H1 (cell line): ENCODE data around the gene KRTAP19-5. TPM values are rescaled to one million over a fixed set of nuclear protein-coding genes. Genes with fewer than 3 reads are reported as not detected.

Experiments
- CTCF ChIA-PET: fragments of 300-600 bp; sonication (Branson Sonifier 250); formaldehyde crosslinking; loops from one replicate; lab custom pipeline; 2021; ENCODE audit not compliant: partially characterized antibody; lab: Charles Lee
- POLR2A ChIA-PET: fragments of 300-600 bp; sonication (Branson Sonifier 250); formaldehyde crosslinking; loops from one replicate; lab custom pipeline; 2021; ENCODE audit warnings: inconsistent platforms; ENCODE audit not compliant: partially characterized antibody; lab: Charles Lee
- DNase-seq, 2 experiments: peaks; one replicate each; pipeline versions ENCODE4 v3.0.0 to v3.0.0-alpha.2; 2010 to 2022; ENCODE audit warnings: low spot score in 2 of 2, low read depth in 1 of 2, mixed read lengths in 1 of 2
- FAIRE-seq: peaks from 2 replicates; lab custom pipeline; 2011; peaks lifted over from hg19 to GRCh38; lab: Jason Lieb, UNC
- H2AFZ ChIP-seq: 2 replicates; pipeline ENCODE4 v1.8.1; 2012; ENCODE audit warnings: low read length, inconsistent platforms
- H2AK5ac ChIP-seq: 2 replicates; pipeline ENCODE4 v1.6.1; 2013; ENCODE audit warnings: low read depth, low read length
- H2BK120ac ChIP-seq: replicated peaks from 2 replicates; pipeline ENCODE3; 2013; ENCODE audit warnings: low read depth, low read length, inconsistent platforms
- H2BK12ac ChIP-seq: 2 replicates; pipeline ENCODE4 v1.6.1; 2013; ENCODE audit warnings: low read depth, low read length
- H2BK15ac ChIP-seq: 2 replicates; pipeline ENCODE4 v1.6.1; 2013; ENCODE audit warnings: low read length
- H2BK20ac ChIP-seq: 2 replicates; pipeline ENCODE4 v1.6.1; 2013; ENCODE audit warnings: low read length
- H2BK5ac ChIP-seq: 2 replicates; pipeline ENCODE4 v1.6.1; 2013; ENCODE audit warnings: low read depth, low read length
- H3K14ac ChIP-seq: 2 replicates; pipeline ENCODE4 v1.6.1; 2013; ENCODE audit warnings: inconsistent platforms; ENCODE audit not compliant: insufficient read length
- H3K18ac ChIP-seq: 2 replicates; pipeline ENCODE4 v1.6.1; 2013; ENCODE audit warnings: low read length; ENCODE audit errors: extremely low read depth
- H3K23ac ChIP-seq: 2 replicates; pipeline ENCODE4 v1.6.1; 2013; ENCODE audit warnings: inconsistent platforms; ENCODE audit not compliant: insufficient read length
- H3K23me2 ChIP-seq: 2 replicates; pipeline ENCODE4 v1.6.1; 2013; ENCODE audit warnings: low read depth, low read length
- H3K27ac ChIP-seq: 2 replicates; pipeline ENCODE4 v1.6.1; 2011; ENCODE audit warnings: low read depth, low read length, inconsistent platforms
- H3K27me3 ChIP-seq, 4 experiments: replicated peaks in 1 of 4; 1 replicate in 1 of 4; 2 replicates in 3 of 4; pipeline versions ENCODE4 v1.6.1 to v1.8.1; 2011 to 2013; ENCODE audit warnings: low read length in 3 of 4, mild to moderate bottlenecking in 3 of 4, inconsistent platforms in 2 of 4, mixed read lengths in 2 of 4, moderate library complexity in 1 of 4; ENCODE audit not compliant: control insufficient read depth in 3 of 4, insufficient read depth in 3 of 4; ENCODE audit errors: extremely low read depth in 1 of 4
- H3K36me3 ChIP-seq, 4 experiments: 2 replicates each; pipeline versions ENCODE4 v1.6.1 to v1.8.1; 2011 to 2013; ENCODE audit warnings: mild to moderate bottlenecking in 4 of 4, low read length in 3 of 4, moderate library complexity in 2 of 4, control low read depth in 1 of 4, inconsistent platforms in 1 of 4; ENCODE audit not compliant: insufficient read depth in 4 of 4, control insufficient read depth in 2 of 4
- H3K4ac ChIP-seq: replicated peaks from 2 replicates; pipeline ENCODE3; 2013; ENCODE audit warnings: low read length, low read depth, mixed read lengths, inconsistent platforms; ENCODE audit not compliant: insufficient read length
- H3K4me1 ChIP-seq, 4 experiments: replicated peaks in 1 of 4; 1 replicate in 1 of 4; 2 replicates in 3 of 4; pipeline versions ENCODE4 v1.6.1 to v1.8.1; 2011 to 2013; ENCODE audit warnings: low read length in 3 of 4, inconsistent platforms in 2 of 4, mixed read lengths in 1 of 4; ENCODE audit not compliant: insufficient read depth in 4 of 4, control insufficient read depth in 3 of 4
- H3K4me2 ChIP-seq, 2 experiments: 2 replicates each; pipeline versions ENCODE4 v1.6.1 to v1.8.1; 2011 to 2013; ENCODE audit warnings: low read depth in 2 of 2, low read length in 2 of 2, control low read depth in 1 of 2, inconsistent platforms in 1 of 2, mild to moderate bottlenecking in 1 of 2; ENCODE audit not compliant: insufficient read depth in 1 of 2
- H3K4me3 ChIP-seq, 4 experiments: fragments of 200-600, 300-600 bp in 1 of 4; sonication (generic), shearing (Covaris generic), sonication (Bioruptor Twin) in 1 of 4; 2 replicates each; pipeline versions ENCODE4 v1.5.1 to v1.8.1; 2011 to 2016; ENCODE audit warnings: low read length in 4 of 4, low read depth in 3 of 4, control low read depth in 2 of 4, inconsistent platforms in 2 of 4, mild to moderate bottlenecking in 2 of 4, mixed read lengths in 1 of 4, moderate library complexity in 1 of 4; ENCODE audit not compliant: insufficient read depth in 2 of 4; ENCODE audit errors: extremely low read depth in 1 of 4
- H3K56ac ChIP-seq: replicated peaks from 2 replicates; pipeline ENCODE3; 2013; ENCODE audit warnings: low read depth, mild to moderate bottlenecking, mixed read lengths, low read length, inconsistent platforms; ENCODE audit not compliant: insufficient read length
- H3K79me1 ChIP-seq: 2 replicates; pipeline ENCODE4 v1.6.1; 2013; ENCODE audit warnings: low read depth, low read length, control low read depth
- H3K79me2 ChIP-seq, 2 experiments: 2 replicates each; pipeline versions ENCODE4 v1.6.1 to v1.8.1; 2012 to 2013; ENCODE audit warnings: low read length in 2 of 2, mild to moderate bottlenecking in 2 of 2, inconsistent platforms in 1 of 2; ENCODE audit not compliant: insufficient read depth in 2 of 2, control insufficient read depth in 1 of 2
- H3K9ac ChIP-seq, 4 experiments: replicated peaks in 1 of 4; 1 replicate in 1 of 4; 2 replicates in 3 of 4; pipeline versions ENCODE4 v1.6.1 to v1.8.1; 2011 to 2013; ENCODE audit warnings: low read depth in 3 of 4, low read length in 3 of 4, control low read depth in 2 of 4, mild to moderate bottlenecking in 2 of 4, moderate library complexity in 2 of 4, inconsistent platforms in 1 of 4; ENCODE audit errors: extremely low read depth in 1 of 4
- H3K9me3 ChIP-seq, 2 experiments: 2 replicates each; pipeline versions ENCODE4 v1.6.1 to v1.8.1; 2012 to 2013; ENCODE audit warnings: mild to moderate bottlenecking in 2 of 2, moderate library complexity in 2 of 2, control low read depth in 1 of 2, inconsistent platforms in 1 of 2, low read depth in 1 of 2, low read length in 1 of 2, mixed read lengths in 1 of 2; ENCODE audit not compliant: insufficient read depth in 2 of 2
- H4K20me1 ChIP-seq, 2 experiments: replicated peaks in 1 of 2; 2 replicates each; pipeline versions ENCODE3 to v1.8.1; 2011 to 2013; ENCODE audit warnings: inconsistent platforms in 2 of 2, low read length in 2 of 2, mild to moderate bottlenecking in 1 of 2; ENCODE audit not compliant: insufficient read depth in 2 of 2, control insufficient read depth in 1 of 2
- H4K5ac ChIP-seq: 2 replicates; pipeline ENCODE4 v1.6.1; 2013; ENCODE audit warnings: low read length, low read depth, mixed read lengths, inconsistent platforms; ENCODE audit not compliant: insufficient read length
- H4K8ac ChIP-seq: 2 replicates; pipeline ENCODE4 v1.8.0; 2013; ENCODE audit warnings: mild to moderate bottlenecking, moderate library complexity, low read length, inconsistent platforms; ENCODE audit not compliant: insufficient read depth; ENCODE audit errors: extremely low read depth
- H4K91ac ChIP-seq: replicated peaks from 2 replicates; pipeline ENCODE3; 2013; ENCODE audit warnings: low read length, mixed read lengths, inconsistent platforms; ENCODE audit not compliant: insufficient read length
- POLR2A ChIP-seq, 2 experiments: IDR thresholded peaks; 1 replicate in 1 of 2; 2 replicates in 1 of 2; pipeline ENCODE4 v1.6.1; 2011; ENCODE audit warnings: low read depth in 2 of 2, low read length in 2 of 2, mild to moderate bottlenecking in 2 of 2; ENCODE audit errors: control extremely low read depth in 1 of 2
- TAF7 ChIP-seq: optimal IDR thresholded peaks from 2 replicates; pipeline ENCODE3; 2011; ENCODE audit warnings: low read depth, mild to moderate bottlenecking, inconsistent platforms, low read length, moderate library complexity, borderline replicate concordance
- ZNF274 ChIP-seq: IDR thresholded peaks from 2 replicates; pipeline ENCODE4 v1.7.0; 2012; ENCODE audit warnings: low read length, borderline replicate concordance; ENCODE audit errors: extremely low read depth
- WGBS, 2 experiments: shearing (Covaris generic) in 1 of 2; methylation state at CpG; one replicate each; pipeline versions ENCODE4 v1.1.6 to v1.1.7; 2013 to 2015; ENCODE audit warnings: low lambda C conversion rate in 2 of 2, mixed read lengths in 2 of 2, inconsistent platforms in 1 of 2, low coverage in 1 of 2, missing lambda C conversion rate in 1 of 2; ENCODE audit not compliant: insufficient replicate concordance in 2 of 2, insufficient coverage in 1 of 2, insufficient read length in 1 of 2; ENCODE audit errors: extremely low coverage in 1 of 2, missing lambda C conversion rate in 1 of 2; 5-methylcytosine and 5-hydroxymethylcytosine counted together
- polyA plus RNA-seq, 7 experiments: library from polyadenylated mRNA; depleted of rRNA in 3 of 7; stranded (reverse) in 5 of 7; unstranded in 2 of 7; fragments of >200 nt in 5 of 7; fragments of 200-250 nt in 2 of 7; gene quantifications; 1 replicate in 5 of 7; 2 replicates in 1 of 7; 4 replicates in 1 of 7; pipeline versions ENCODE4 v1.2.1 to v1.2.3, GENCODE V29; 2011 to 2013; ENCODE audit warnings: missing spikeins in 2 of 7, mixed read lengths in 2 of 7
- total RNA-seq: library from RNA; stranded (reverse); fragmentation: NEBNext Ultra II Directional; extraction: Animal tissue kit (Norgen Biotek cat#: 25700); gene quantifications from 2 replicates; pipeline ENCODE4 v1.2.1, GENCODE V29; 2021

Gene KRTAP19-5
- total and polyA plus RNA-seq, 2 of the 8 experiments (the other 6 are each of a cell fraction or from before 2014, with no cell fraction given), result not detected

DNA sequence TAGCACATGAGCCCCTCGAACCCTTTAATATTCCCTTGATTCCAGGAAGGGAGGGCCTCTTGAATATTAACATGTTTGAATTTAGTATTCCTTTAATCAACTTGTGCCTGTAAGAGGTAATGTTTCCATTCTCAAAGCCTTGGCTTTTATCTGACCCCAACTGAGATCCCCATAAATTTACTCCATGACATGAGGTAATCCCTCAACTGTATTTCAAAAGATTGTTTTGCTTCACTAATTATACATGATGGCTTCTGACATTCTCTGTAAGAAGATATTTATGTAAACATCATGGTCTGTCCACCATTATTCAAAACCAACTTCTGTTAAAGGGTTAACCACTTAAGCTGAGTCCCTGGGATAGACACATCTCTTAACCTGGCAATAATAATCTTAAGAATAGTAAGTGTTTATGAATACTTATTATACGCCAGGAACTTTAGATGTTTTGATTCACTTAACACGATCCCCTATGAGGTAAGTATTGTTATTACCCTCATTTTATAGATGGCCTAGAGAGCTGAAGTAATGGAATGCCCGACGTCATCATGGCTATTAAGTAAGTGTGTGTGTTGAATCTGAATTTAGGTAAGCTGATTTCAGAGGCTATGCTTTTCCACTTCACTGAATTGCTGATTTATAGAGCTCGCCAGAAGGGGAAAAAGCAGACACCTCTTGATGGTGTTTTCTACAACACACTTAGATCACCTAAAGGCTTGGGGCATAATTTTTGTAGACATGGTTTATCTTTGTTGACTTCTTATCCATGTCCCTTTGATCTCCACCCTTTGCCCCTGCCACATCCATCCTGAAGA is 32.8 kb downstream of the KRTAP19-5 start:
- H3K79me2 ChIP-seq, result no peaks in the 10 kb centered on the region
- no peaks in the 10 kb centered on the region for H3K79me1 ChIP-seq
- no peak for DNase-seq
- H2BK20ac ChIP-seq, result no peak overlapping the region
- no peak for FAIRE-seq
- H3K27me3 ChIP-seq, result no peaks in the 10 kb centered on the region
- H3K9ac ChIP-seq, result no peak overlapping the region
- no peaks in the 10 kb centered on the region for H3K36me3 ChIP-seq
- H4K5ac ChIP-seq, result no peak overlapping the region
- H3K14ac ChIP-seq, result no peak overlapping the region
- ChIA-PET CTCF (interaction anchor here (0.7 to 1.3 kb wide), 3 partner anchors 28 to 128 kb away, joined by 3 to 4 read pairs (median 3); no protein-coding TSS in a partner anchor), POLR2A (no interaction called here)
- H4K20me1 ChIP-seq, result no peaks in the 10 kb centered on the region
- no peak overlapping the region for H4K91ac ChIP-seq
- no peaks in the 10 kb centered on the region for H3K4me1 ChIP-seq
- H3K4ac ChIP-seq, result no peak overlapping the region
- H2BK120ac ChIP-seq, result no peak overlapping the region
- no peak overlapping the region for H2AFZ ChIP-seq
- no peak overlapping the region for H3K18ac ChIP-seq
- H3K23ac ChIP-seq, result no peak overlapping the region
- H2BK5ac ChIP-seq, result no peak overlapping the region
- H3K4me2 ChIP-seq, result no peak overlapping the region
- H3K4me3 ChIP-seq, result no peak overlapping the region
- H2BK12ac ChIP-seq, result no peak overlapping the region
- no peak overlapping the region for H4K8ac ChIP-seq
- 86% methylated on average over 6 of the region's 6 CpGs; no CpG with 5 or more reads in 1 of the 2 experiments for WGBS, 2 experiments
- no peak overlapping the region for H2BK15ac ChIP-seq
- no peak overlapping the region for H2AK5ac ChIP-seq
- H3K9me3 ChIP-seq, result no peaks in the 10 kb centered on the region
- H3K23me2 ChIP-seq, result no peaks in the 10 kb centered on the region
- no peak overlapping the region for H3K27ac ChIP-seq
- H3K56ac ChIP-seq, result no peak overlapping the region
- TF ChIP-seq TAF7 (no peak), ZNF274 (no peak), POLR2A (IDR thresholded peaks at IDR 0.05; ENCODE audit: control extremely low read depth in 1 of 2, low read depth in 2 of 2, low read length in 2 of 2) (no peak)
